K562 (cell line): ENCODE measurements around the gene SLC7A1. TPM values are rescaled to one million over a fixed set of nuclear protein-coding genes. Genes with fewer than 3 reads are reported as not detected.

Experiments used
- ATAC-seq: fragments of 200-7000 bp; cut with Tn5 transposase; 3 replicates; pipeline ENCODE4 v1.9.1; 2020; ENCODE audit warnings: moderate library complexity
- BruUV-seq: library from RNA; stranded (reverse); fragments of 400-500 nt; replicated peaks from 2 replicates; lab custom pipeline; 2021; lab: Mats Ljungman, UMichigan
- CTCF ChIA-PET: fragments of 300-600 bp; formaldehyde crosslinking; extraction: SDS; loops from one replicate; lab custom pipeline; 2021; ENCODE audit warnings: low intra/inter-chr PET ratio; lab: Yijun Ruan, JAX
- POLR2A ChIA-PET: fragments of 300-600, 350-650 bp; sonication (Branson Sonifier 250); formaldehyde crosslinking; extraction: SDS; loops from one replicate; lab custom pipeline; 2021; ENCODE audit warnings: antibody characterized with exemption, inconsistent platforms; lab: Yijun Ruan, JAX
- DNase-seq, 4 experiments: peaks; one replicate each; pipeline versions ENCODE4 v3.0.0 to v3.0.0-alpha.2; 2011 to 2018; ENCODE audit warnings: low spot score in 3 of 4, mixed read lengths in 3 of 4; ENCODE audit errors: extremely low read depth in 1 of 4
- FAIRE-seq: peaks from 2 replicates; lab custom pipeline; 2011; peaks lifted over from hg19 to GRCh38; lab: Jason Lieb, UNC
- H2AFZ ChIP-seq: 2 replicates; pipeline ENCODE4 v1.6.0; 2011; ENCODE audit warnings: low read depth, low read length, control low read depth, inconsistent platforms
- H3K27ac ChIP-seq: fragments of 200-600 bp; 3 replicates; pipeline ENCODE4 v1.8.0; 2011; ENCODE audit warnings: low read depth, mild to moderate bottlenecking, control low read depth, inconsistent platforms, low read length, moderate library complexity, mixed read lengths; ENCODE audit errors: extremely low read depth
- H3K27me3 ChIP-seq, 2 experiments: fragments of 300-600 bp in 1 of 2; 2 replicates in 1 of 2; 3 replicates in 1 of 2; pipeline versions ENCODE4 v1.6.0 to v1.8.0; 2011; ENCODE audit warnings: inconsistent platforms in 2 of 2, low read length in 2 of 2, mild to moderate bottlenecking in 1 of 2, mixed read lengths in 1 of 2, moderate library complexity in 1 of 2; ENCODE audit not compliant: control insufficient read depth in 2 of 2, insufficient read depth in 2 of 2
- H3K36me3 ChIP-seq: fragments of 300-600 bp; 3 replicates; pipeline ENCODE4 v1.8.0; 2011; ENCODE audit warnings: mild to moderate bottlenecking, low read length, inconsistent platforms; ENCODE audit not compliant: control insufficient read depth, insufficient read depth
- H3K4me1 ChIP-seq, 2 experiments: fragments of 200-600 bp in 1 of 2; replicated peaks in 1 of 2; 2 replicates in 1 of 2; 3 replicates in 1 of 2; pipeline versions ENCODE4 v1.5.1 to v1.8.0; 2011; ENCODE audit warnings: inconsistent platforms in 2 of 2, low read length in 2 of 2, mild to moderate bottlenecking in 1 of 2, mixed read lengths in 1 of 2, moderate library complexity in 1 of 2; ENCODE audit not compliant: control insufficient read depth in 2 of 2, insufficient read depth in 2 of 2
- H3K4me2 ChIP-seq: 2 replicates; pipeline ENCODE4 v1.6.1; 2011; ENCODE audit warnings: low read length, control low read depth, inconsistent platforms, mixed read lengths; ENCODE audit not compliant: insufficient read depth
- H3K4me3 ChIP-seq: fragments of 200-600 bp; sonication (generic), shearing (Covaris generic); 2 replicates; pipeline ENCODE4 v1.5.1; 2016; ENCODE audit warnings: control low read depth, inconsistent platforms
- H3K79me2 ChIP-seq: fragments of 200-600 bp; 3 replicates; pipeline ENCODE4 v1.8.0; 2011; ENCODE audit warnings: low read length, inconsistent platforms; ENCODE audit not compliant: control insufficient read depth, insufficient read depth
- H3K9ac ChIP-seq, 2 experiments: 2 replicates each; pipeline versions ENCODE4 v1.6.0 to v1.6.1; 2011; ENCODE audit warnings: low read depth in 2 of 2, low read length in 2 of 2, control low read depth in 1 of 2, inconsistent platforms in 1 of 2, mild to moderate bottlenecking in 1 of 2, mixed read lengths in 1 of 2; ENCODE audit not compliant: insufficient read depth in 1 of 2
- H3K9me1 ChIP-seq: one replicate; pipeline ENCODE4 v1.6.0; 2011; ENCODE audit warnings: inconsistent platforms, mild to moderate bottlenecking, low read length, moderate library complexity; ENCODE audit not compliant: control insufficient read depth, insufficient read depth
- H3K9me3 ChIP-seq: replicated peaks from 2 replicates; pipeline ENCODE4 v1.5.1; 2011; ENCODE audit warnings: low read depth, low read length, inconsistent platforms; ENCODE audit not compliant: control insufficient read depth, insufficient read depth
- H4K20me1 ChIP-seq: replicated peaks from 2 replicates; pipeline ENCODE4 v1.6.1; 2011; ENCODE audit warnings: low read length, inconsistent platforms, mixed read lengths; ENCODE audit not compliant: control insufficient read depth, insufficient read depth
- CCNT2 ChIP-seq: IDR thresholded peaks from 2 replicates; pipeline ENCODE4 v1.6.1; 2011; ENCODE audit warnings: borderline replicate concordance, low read depth, mild to moderate bottlenecking, moderate library complexity, mixed read lengths, low read length; ENCODE audit not compliant: insufficient read length; ENCODE audit errors: extremely low read depth
- FOSL1 ChIP-seq: fragments of 200-800 bp; sonication (Bioruptor generic); conservative IDR thresholded peaks from 2 replicates; pipeline ENCODE4 v1.6.1; 2016; ENCODE audit warnings: missing genetic modification characterization, missing compliant biosample characterization
- HNRNPLL ChIP-seq: fragments of 200-400 bp; formaldehyde crosslinking; IDR thresholded peaks from 2 replicates; pipeline ENCODE4 v1.6.1; 2017; ENCODE audit warnings: low read length, low read depth, mild to moderate bottlenecking; ENCODE audit not compliant: poor library complexity, severe bottlenecking
- MYBL2 ChIP-seq, 2 experiments: fragments of 450-650 bp in 1 of 2; sonication (generic) in 1 of 2; formaldehyde crosslinking in 1 of 2; IDR thresholded peaks; 2 replicates each; pipeline versions ENCODE4 v1.6.1 to v1.8.1; 2017 to 2022; ENCODE audit warnings: borderline replicate concordance in 1 of 2, inconsistent platforms in 1 of 2, low read depth in 1 of 2, mild to moderate bottlenecking in 1 of 2, missing genetic modification reagents in 1 of 2, moderate library complexity in 1 of 2
- MYNN ChIP-seq, 2 experiments: sonication (generic); formaldehyde crosslinking in 1 of 2; IDR thresholded peaks; 2 replicates each; pipeline versions ENCODE4 v1.5.0 to v1.6.1; 2016 to 2020; ENCODE audit warnings: antibody characterized with exemption in 1 of 2, missing genetic modification reagents in 1 of 2
- PML ChIP-seq: IDR thresholded peaks from 2 replicates; pipeline ENCODE4 v1.6.1; 2012; ENCODE audit warnings: low read length, inconsistent platforms
- POLR3A ChIP-seq: IDR thresholded peaks from 2 replicates; pipeline ENCODE4 v1.6.1; 2011; ENCODE audit warnings: borderline replicate concordance, mild to moderate bottlenecking, moderate library complexity; ENCODE audit not compliant: insufficient read length, insufficient read depth; ENCODE audit errors: extremely low read depth
- RB1 ChIP-seq: fragments of 450-650 bp; IDR thresholded peaks from 2 replicates; pipeline ENCODE4 v1.6.1; 2017; ENCODE audit warnings: low read depth, mild to moderate bottlenecking
- RBM17 ChIP-seq: fragments of 200-400 bp; formaldehyde crosslinking; IDR thresholded peaks from 2 replicates; pipeline ENCODE4 v1.6.1; 2017; ENCODE audit warnings: low read depth, mild to moderate bottlenecking, low read length, borderline replicate concordance
- SETDB1 ChIP-seq: IDR thresholded peaks from one replicate; pipeline ENCODE4 v1.6.1; 2012; ENCODE audit warnings: low read length, control low read depth, inconsistent platforms
- ZBTB17 ChIP-seq: fragments of 450-650 bp; formaldehyde crosslinking; IDR thresholded peaks from 2 replicates; pipeline ENCODE4 v1.4.0; 2020; ENCODE audit warnings: mild to moderate bottlenecking
- ZNF174 ChIP-seq: fragments of 250-450 bp; sonication (Bioruptor Pico); IDR thresholded peaks from 2 replicates; pipeline ENCODE4 v1.4.0; 2020; ENCODE audit warnings: mild to moderate bottlenecking
- ZNF644 ChIP-seq: fragments of 200-800 bp; sonication (Bioruptor generic); IDR thresholded peaks from 2 replicates; pipeline ENCODE4 v1.6.1; 2016; ENCODE audit warnings: low read depth, missing genetic modification characterization, missing compliant biosample characterization
- ZZZ3 ChIP-seq: fragments of 450-650 bp; IDR thresholded peaks from 2 replicates; pipeline ENCODE4 v1.6.1; 2016; ENCODE audit warnings: antibody characterized with exemption, mild to moderate bottlenecking, moderate library complexity
- WGBS: fragments of 100-300 bp; shearing (Covaris generic); methylation state at CpG from one replicate; pipeline ENCODE4 v1.1.6; 2016; ENCODE audit warnings: low coverage, mixed read lengths; ENCODE audit not compliant: insufficient coverage; ENCODE audit errors: missing lambda C conversion rate; 5-methylcytosine and 5-hydroxymethylcytosine counted together
- in situ Hi-C: fragments of 300-500 bp; cut with MboI; formaldehyde crosslinking; loops from 4 replicates; pipeline ENCODE4 v1.15.0; 2018; ENCODE audit warnings: inconsistent platforms, mixed read lengths
- intact Hi-C: fragments of 100-400 bp; cut with micrococcal nuclease; formaldehyde crosslinking; loops from 2 replicates; pipeline ENCODE4 v1.14.2; 2022
- polyA plus RNA-seq, 8 experiments: library from polyadenylated mRNA; depleted of rRNA in 4 of 8; stranded (reverse) in 5 of 8; unstranded in 3 of 8; fragments of >200 nt; fragmentation: Nextera tagmentation in 2 of 8; fragmentation: Illumina TruSeq in 1 of 8; extraction: Ambion mirVana in 2 of 8; extraction: Trizol in 1 of 8; gene quantifications; 2 replicates each; pipeline versions ENCODE4 v1.2.1 to v1.2.3, GENCODE V29; 2011 to 2014; ENCODE audit warnings: inconsistent platforms in 1 of 8, missing spikeins in 1 of 8
- total RNA-seq, 7 experiments: library from RNA; depleted of rRNA in 6 of 7; stranded (reverse); fragments of >200 nt in 6 of 7; fragmentation: Illumina TruSeq in 2 of 7; extraction: Trizol in 2 of 7; gene quantifications; 2 replicates each; pipeline versions ENCODE4 v1.2.1 to v1.2.3, GENCODE V29; 2011 to 2021; ENCODE audit warnings: low replicate concordance in 1 of 7
- TF ChIP-seq, protein P1 (sequence below): fragments of 450-650 bp; IDR thresholded peaks from 2 replicates; pipeline ENCODE4 v1.6.1; 2016; ENCODE audit warnings: antibody characterized with exemption
- TF ChIP-seq, protein P2 (sequence below): fragments of 250-450 bp; sonication (Bioruptor Pico); IDR thresholded peaks from 2 replicates; pipeline ENCODE4 v1.5.0; 2021; ENCODE audit warnings: mild to moderate bottlenecking, borderline replicate concordance

Gene SLC7A1
- total and polyA plus RNA-seq, 9 of the 15 experiments (the other 6 are each of a cell fraction or from before 2014, with no cell fraction given): 3.3 to 69.7 (median 10.8) TPM

DNA sequence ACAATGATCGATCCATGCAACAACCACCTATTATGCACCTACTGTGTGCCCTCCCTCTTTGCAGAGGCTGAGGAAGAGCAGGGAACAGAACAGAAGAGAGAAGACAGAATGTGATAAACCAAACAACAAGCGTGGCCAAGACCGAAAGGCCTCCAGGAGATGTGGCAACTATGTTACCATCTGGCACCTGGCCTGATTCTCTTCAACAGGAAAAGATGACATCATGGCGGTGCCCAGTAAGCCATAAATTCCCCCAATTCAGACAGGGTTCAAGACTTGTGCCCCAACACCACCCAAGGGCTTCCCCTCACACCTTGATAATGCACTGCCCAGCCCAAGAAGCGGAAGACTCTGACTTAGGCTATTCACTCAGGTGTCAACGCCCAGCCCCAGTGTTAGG lies 44.3 kb downstream of the SLC7A1 start:
- H3K4me1 ChIP-seq: no peaks in the 10 kb centered on the region
- in situ Hi-C loops: no loop called here
- no peak for DNase-seq
- POLR2A ChIA-PET: no interaction called here
- no peaks in the 10 kb centered on the region for H3K27me3 ChIP-seq
- peaks cover 54% of the 10 kb centered on the region; the same call in 2 of the 3 replicates for H3K36me3 ChIP-seq
- FAIRE-seq: no peak
- no peaks in the 10 kb centered on the region for H3K9me3 ChIP-seq
- H3K79me2 ChIP-seq: peaks cover 51% of the 10 kb centered on the region
- no peaks in the 10 kb centered on the region for H4K20me1 ChIP-seq
- TF ChIP-seq ZNF644 (tag) (no peak), ZBTB17 (no peak), RBM17 (no peak), SETDB1 (no peak), HNRNPLL (no peak), ZNF174 (no peak), POLR3A (no peak), ZZZ3 (no peak), FOSL1 (tag) (no peak), MYNN (IDR thresholded peaks at IDR 0.05) (no peak), MYNN (CRISPR knock-in tag; IDR thresholded peaks at IDR 0.05) (no peak), PML (no peak), RB1 (no peak), MYBL2 (IDR thresholded peaks at IDR 0.05; ENCODE audit: low read depth) (no peak), MYBL2 (CRISPR knock-in tag; IDR thresholded peaks at IDR 0.05; ENCODE audit: borderline replicate concordance) (no peak), CCNT2 (no peak)
- TF ChIP-seq, protein P1, sequence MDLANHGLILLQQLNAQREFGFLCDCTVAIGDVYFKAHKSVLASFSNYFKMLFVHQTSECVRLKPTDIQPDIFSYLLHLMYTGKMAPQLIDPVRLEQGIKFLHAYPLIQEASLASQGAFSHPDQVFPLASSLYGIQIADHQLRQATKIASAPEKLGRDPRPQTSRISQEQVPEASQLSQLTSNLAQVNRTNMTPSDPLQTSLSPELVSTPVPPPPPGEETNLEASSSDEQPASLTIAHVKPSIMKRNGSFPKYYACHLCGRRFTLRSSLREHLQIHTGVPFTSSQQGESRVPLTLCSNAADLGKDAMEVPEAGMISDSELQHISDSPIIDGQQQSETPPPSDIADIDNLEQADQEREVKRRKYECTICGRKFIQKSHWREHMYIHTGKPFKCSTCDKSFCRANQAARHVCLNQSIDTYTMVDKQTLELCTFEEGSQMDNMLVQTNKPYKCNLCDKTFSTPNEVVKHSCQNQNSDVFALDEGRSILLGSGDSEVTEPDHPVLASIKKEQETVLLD: no peak
- TF ChIP-seq, protein P2, sequence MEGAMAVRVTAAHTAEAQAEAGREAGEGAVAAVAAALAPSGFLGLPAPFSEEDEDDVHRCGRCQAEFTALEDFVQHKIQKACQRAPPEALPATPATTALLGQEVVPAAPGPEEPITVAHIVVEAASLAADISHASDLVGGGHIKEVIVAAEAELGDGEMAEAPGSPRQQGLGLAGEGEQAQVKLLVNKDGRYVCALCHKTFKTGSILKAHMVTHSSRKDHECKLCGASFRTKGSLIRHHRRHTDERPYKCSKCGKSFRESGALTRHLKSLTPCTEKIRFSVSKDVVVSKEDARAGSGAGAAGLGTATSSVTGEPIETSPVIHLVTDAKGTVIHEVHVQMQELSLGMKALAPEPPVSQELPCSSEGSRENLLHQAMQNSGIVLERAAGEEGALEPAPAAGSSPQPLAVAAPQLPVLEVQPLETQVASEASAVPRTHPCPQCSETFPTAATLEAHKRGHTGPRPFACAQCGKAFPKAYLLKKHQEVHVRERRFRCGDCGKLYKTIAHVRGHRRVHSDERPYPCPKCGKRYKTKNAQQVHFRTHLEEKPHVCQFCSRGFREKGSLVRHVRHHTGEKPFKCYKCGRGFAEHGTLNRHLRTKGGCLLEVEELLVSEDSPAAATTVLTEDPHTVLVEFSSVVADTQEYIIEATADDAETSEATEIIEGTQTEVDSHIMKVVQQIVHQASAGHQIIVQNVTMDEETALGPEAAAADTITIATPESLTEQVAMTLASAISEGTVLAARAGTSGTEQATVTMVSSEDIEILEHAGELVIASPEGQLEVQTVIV (CRISPR knock-in tag): no peak
- TF ChIP-seq, all 486 proteins: peak for 0
- ATAC-seq: no peak
- no peak overlapping the region for H3K4me2 ChIP-seq
- BruUV-seq: no TSS peak
- CTCF ChIA-PET: no interaction called here
- WGBS: 100% methylated on average over 3 of the region's 6 CpGs
- intact Hi-C loops: no loop called here
- no peak overlapping the region for H3K27ac ChIP-seq
- H3K9me1 ChIP-seq: peaks cover 2% of the 10 kb centered on the region
- no peak overlapping the region for H3K9ac ChIP-seq
- H2AFZ ChIP-seq: no peak overlapping the region
- no peak overlapping the region for H3K4me3 ChIP-seq
